Hepatocyte (in vitro differentiated cells): ENCODE data around the gene IGDCC3. TPM values are rescaled to one million over a fixed set of nuclear protein-coding genes. Genes with fewer than 3 reads are reported as not detected.

Experiments used
- DNase-seq: peaks from one replicate; pipeline ENCODE4 v3.0.0-alpha.2; 2016; ENCODE audit warnings: low spot score
- H2AFZ ChIP-seq: fragments of 200-600 bp; sonication (generic); 2 replicates; pipeline ENCODE4 v1.6.0; 2016; ENCODE audit warnings: antibody characterized with exemption, mild to moderate bottlenecking
- H3K27ac ChIP-seq: fragments of 200-600 bp; sonication (generic); 2 replicates; pipeline ENCODE4 v1.5.1; 2016; ENCODE audit warnings: mild to moderate bottlenecking
- H3K27me3 ChIP-seq: fragments of 200-600 bp; sonication (generic); 2 replicates; pipeline ENCODE4 v1.6.1; 2016
- H3K36me3 ChIP-seq: fragments of 200-600 bp; sonication (generic); replicated peaks from 2 replicates; pipeline ENCODE4 v1.5.1; 2016; ENCODE audit warnings: low read depth; ENCODE audit not compliant: insufficient read depth
- H3K4me1 ChIP-seq: fragments of 200-600 bp; sonication (generic); 2 replicates; pipeline ENCODE4 v1.5.1; 2016; ENCODE audit warnings: mild to moderate bottlenecking, moderate library complexity; ENCODE audit not compliant: insufficient read depth
- H3K4me2 ChIP-seq: fragments of 200-600 bp; sonication (generic); 2 replicates; pipeline ENCODE4 v1.6.0; 2016
- H3K4me3 ChIP-seq: fragments of 200-600 bp; sonication (generic); 2 replicates; pipeline ENCODE4 v1.5.1; 2016; ENCODE audit warnings: mild to moderate bottlenecking
- H3K79me2 ChIP-seq: fragments of 200-600 bp; sonication (generic); 2 replicates; pipeline ENCODE4 v1.6.0; 2017; ENCODE audit warnings: mild to moderate bottlenecking
- H3K9me2 ChIP-seq: fragments of 200-600 bp; sonication (generic); replicated peaks from 2 replicates; pipeline ENCODE4 v1.6.0; 2017; ENCODE audit warnings: mild to moderate bottlenecking; ENCODE audit not compliant: insufficient read depth
- H3K9me3 ChIP-seq: fragments of 200-600 bp; sonication (generic); 2 replicates; pipeline ENCODE4 v1.5.1; 2016; ENCODE audit warnings: low read depth, mild to moderate bottlenecking
- H4K20me1 ChIP-seq: fragments of 200-600 bp; sonication (generic); 2 replicates; pipeline ENCODE4 v1.6.0; 2016; ENCODE audit warnings: mild to moderate bottlenecking; ENCODE audit not compliant: insufficient read depth, poor library complexity, severe bottlenecking
- EZH2 ChIP-seq: fragments of 200-600 bp; sonication (generic); IDR thresholded peaks from 2 replicates; pipeline ENCODE4 v1.6.1; 2016; ENCODE audit warnings: antibody characterized with exemption, mild to moderate bottlenecking, borderline replicate concordance
- EZH2phosphoT487 ChIP-seq: fragments of 200-600 bp; sonication (generic); IDR thresholded peaks from one replicate; pipeline ENCODE4 v1.6.1; 2018; ENCODE audit warnings: antibody characterized with exemption, mild to moderate bottlenecking, low read depth, moderate library complexity; ENCODE audit not compliant: unreplicated experiment, severe bottlenecking
- WGBS: methylation state at CpG from one replicate; pipeline ENCODE4 v1.1.6; 2016; ENCODE audit warnings: low lambda C conversion rate; ENCODE audit errors: missing lambda C conversion rate; 5-methylcytosine and 5-hydroxymethylcytosine counted together
- polyA plus RNA-seq: library from polyadenylated mRNA; unstranded; fragments of >200 nt; fragmentation: Nextera tagmentation; extraction: Ambion mirVana; gene quantifications from 2 replicates; pipeline ENCODE4 v1.2.1, GENCODE V29; 2016
- total RNA-seq: library from RNA; depleted of rRNA; stranded (reverse); fragments of >200 nt; gene quantifications from 2 replicates; pipeline ENCODE4 v1.2.3, GENCODE V29; 2014
- TF ChIP-seq, protein P1 (sequence below): fragments of 200-600 bp; sonication (generic); IDR thresholded peaks from 2 replicates; pipeline ENCODE4 v1.5.1; 2016; ENCODE audit warnings: antibody characterized with exemption, mild to moderate bottlenecking; ENCODE audit not compliant: poor library complexity

IGDCC3 gene
- total and polyA plus RNA-seq, 2 experiments from 2014 or later: 8.1 to 14.8 TPM

GRCh38 chr15:65329288-65329983, 48.4 kb downstream of the IGDCC3 start:
- H3K27ac ChIP-seq: no peak overlapping the region
- H3K4me1 ChIP-seq: peaks cover 9% of the 10 kb centered on the region
- no peak for TF ChIP-seq EZH2phosphoT487
- TF ChIP-seq, protein P1, sequence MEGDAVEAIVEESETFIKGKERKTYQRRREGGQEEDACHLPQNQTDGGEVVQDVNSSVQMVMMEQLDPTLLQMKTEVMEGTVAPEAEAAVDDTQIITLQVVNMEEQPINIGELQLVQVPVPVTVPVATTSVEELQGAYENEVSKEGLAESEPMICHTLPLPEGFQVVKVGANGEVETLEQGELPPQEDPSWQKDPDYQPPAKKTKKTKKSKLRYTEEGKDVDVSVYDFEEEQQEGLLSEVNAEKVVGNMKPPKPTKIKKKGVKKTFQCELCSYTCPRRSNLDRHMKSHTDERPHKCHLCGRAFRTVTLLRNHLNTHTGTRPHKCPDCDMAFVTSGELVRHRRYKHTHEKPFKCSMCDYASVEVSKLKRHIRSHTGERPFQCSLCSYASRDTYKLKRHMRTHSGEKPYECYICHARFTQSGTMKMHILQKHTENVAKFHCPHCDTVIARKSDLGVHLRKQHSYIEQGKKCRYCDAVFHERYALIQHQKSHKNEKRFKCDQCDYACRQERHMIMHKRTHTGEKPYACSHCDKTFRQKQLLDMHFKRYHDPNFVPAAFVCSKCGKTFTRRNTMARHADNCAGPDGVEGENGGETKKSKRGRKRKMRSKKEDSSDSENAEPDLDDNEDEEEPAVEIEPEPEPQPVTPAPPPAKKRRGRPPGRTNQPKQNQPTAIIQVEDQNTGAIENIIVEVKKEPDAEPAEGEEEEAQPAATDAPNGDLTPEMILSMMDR: no peak
- TF ChIP-seq EZH2: no peak
- no peak overlapping the region for H2AFZ ChIP-seq
- no peaks in the 10 kb centered on the region for H3K79me2 ChIP-seq
- no peaks in the 10 kb centered on the region for H3K36me3 ChIP-seq
- H3K9me2 ChIP-seq: no peaks in the 10 kb centered on the region
- no peak for DNase-seq
- H3K27me3 ChIP-seq: no peaks in the 10 kb centered on the region
- no peaks in the 10 kb centered on the region for H3K9me3 ChIP-seq
- WGBS: 96% methylated on average over 21 of the region's 21 CpGs
- H3K4me2 ChIP-seq: no peak overlapping the region
- H4K20me1 ChIP-seq: no peaks in the 10 kb centered on the region
- H3K4me3 ChIP-seq: no peak overlapping the region

- H3K27ac ChIP-seq: no peak overlapping the region
- H2AFZ ChIP-seq: no peak overlapping the region
- H3K9me2 ChIP-seq: no peaks in the 10 kb centered on the region
- H3K9me3 ChIP-seq: no peaks in the 10 kb centered on the region
- TF ChIP-seq EZH2phosphoT487 (no peak), EZH2 (no peak)
- TF ChIP-seq, protein P1: no peak
- H4K20me1 ChIP-seq: no peaks in the 10 kb centered on the region
- H3K36me3 ChIP-seq: no peaks in the 10 kb centered on the region
- 93% methylated on average over 21 of the region's 21 CpGs for WGBS
- H3K4me2 ChIP-seq: no peak overlapping the region
- H3K4me3 ChIP-seq: no peak overlapping the region
- DNase-seq: no peak
- peaks cover 9% of the 10 kb centered on the region for H3K4me1 ChIP-seq
- H3K27me3 ChIP-seq: no peaks in the 10 kb centered on the region
- H3K79me2 ChIP-seq: no peaks in the 10 kb centered on the region
Measured at GRCh38 chr15:65328506-65329287, 49.1 kb downstream of the IGDCC3 start.

DNA sequence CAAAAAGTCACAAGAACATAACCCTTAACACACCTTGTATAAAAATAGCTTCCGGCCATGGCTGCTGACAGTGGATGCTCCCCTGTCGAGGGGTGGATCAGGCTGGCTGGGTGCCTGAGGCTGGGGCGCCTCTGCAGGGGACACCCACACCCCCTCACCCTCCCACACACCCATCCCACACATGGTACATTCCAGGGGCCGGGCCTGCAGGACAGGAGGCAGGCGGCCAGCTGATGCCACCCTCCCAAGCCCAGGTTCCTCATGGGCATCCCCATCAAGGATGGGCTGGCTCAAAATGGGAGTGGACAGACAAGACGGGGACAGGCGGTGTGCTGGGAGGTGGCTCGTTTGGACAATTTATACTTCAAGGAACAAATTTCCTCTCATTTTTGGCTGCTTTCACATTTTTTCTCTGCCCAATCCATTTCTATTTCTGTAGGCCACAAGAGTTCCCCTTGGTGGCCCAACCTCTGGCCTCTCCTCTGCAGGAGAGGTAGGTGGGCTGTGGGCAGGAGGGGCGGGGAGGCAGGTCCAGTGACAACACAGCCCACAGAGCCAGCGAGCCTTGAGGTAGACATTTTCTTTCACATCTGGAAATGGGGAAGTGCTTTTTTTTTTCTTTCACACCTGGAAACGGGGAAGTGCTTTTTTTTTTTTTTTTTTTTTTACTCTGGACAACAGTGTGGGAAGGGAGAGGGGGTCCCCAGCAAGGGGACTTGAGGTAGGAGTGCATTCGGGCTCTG, 50.0 kb downstream of the IGDCC3 start:
- no peak for DNase-seq
- WGBS: 90% methylated on average over 11 of the region's 12 CpGs
- TF ChIP-seq, protein P1: no peak
- TF ChIP-seq EZH2 (no peak), EZH2phosphoT487 (no peak)
- Histone ChIP-seq H3K9me3 (no peaks in the 10 kb centered on the region), H3K36me3 (no peaks in the 10 kb centered on the region), H3K4me2 (no peak overlapping the region), H2AFZ (no peak overlapping the region), H3K79me2 (no peaks in the 10 kb centered on the region), H3K27ac (no peak overlapping the region), H3K9me2 (no peaks in the 10 kb centered on the region), H3K4me1 (peaks cover 9% of the 10 kb centered on the region), H3K27me3 (no peaks in the 10 kb centered on the region), H3K4me3 (no peak overlapping the region), H4K20me1 (no peaks in the 10 kb centered on the region)
